ENCODE data around the gene NTF3. TPM values are rescaled to one million over a fixed set of nuclear protein-coding genes. Genes with fewer than 3 reads are reported as not detected.

NTF3 gene
- total RNA-seq, 2 donors from 2014 or later = 1.0 to 1.2 TPM

GRCh38 chr12:5467931-5468330 lies 36.0 kb downstream of the NTF3 start:
- H3K27me3 ChIP-seq (replicated peaks; ENCODE audit: insufficient read depth) = no peaks in the 10 kb centered on the region
- 62% methylated on average over 2 of the region's 2 CpGs for WGBS
- no peaks in the 10 kb centered on the region for H3K36me3 ChIP-seq
- H3K27ac ChIP-seq = no peak overlapping the region
- H3K9me3 ChIP-seq = no peaks in the 10 kb centered on the region
- TF ChIP-seq, protein P1, sequence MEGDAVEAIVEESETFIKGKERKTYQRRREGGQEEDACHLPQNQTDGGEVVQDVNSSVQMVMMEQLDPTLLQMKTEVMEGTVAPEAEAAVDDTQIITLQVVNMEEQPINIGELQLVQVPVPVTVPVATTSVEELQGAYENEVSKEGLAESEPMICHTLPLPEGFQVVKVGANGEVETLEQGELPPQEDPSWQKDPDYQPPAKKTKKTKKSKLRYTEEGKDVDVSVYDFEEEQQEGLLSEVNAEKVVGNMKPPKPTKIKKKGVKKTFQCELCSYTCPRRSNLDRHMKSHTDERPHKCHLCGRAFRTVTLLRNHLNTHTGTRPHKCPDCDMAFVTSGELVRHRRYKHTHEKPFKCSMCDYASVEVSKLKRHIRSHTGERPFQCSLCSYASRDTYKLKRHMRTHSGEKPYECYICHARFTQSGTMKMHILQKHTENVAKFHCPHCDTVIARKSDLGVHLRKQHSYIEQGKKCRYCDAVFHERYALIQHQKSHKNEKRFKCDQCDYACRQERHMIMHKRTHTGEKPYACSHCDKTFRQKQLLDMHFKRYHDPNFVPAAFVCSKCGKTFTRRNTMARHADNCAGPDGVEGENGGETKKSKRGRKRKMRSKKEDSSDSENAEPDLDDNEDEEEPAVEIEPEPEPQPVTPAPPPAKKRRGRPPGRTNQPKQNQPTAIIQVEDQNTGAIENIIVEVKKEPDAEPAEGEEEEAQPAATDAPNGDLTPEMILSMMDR (IDR thresholded peaks at IDR 0.05) = no peak
- no peak for TF ChIP-seq POLR2AphosphoS5 (IDR thresholded peaks at IDR 0.05)
- no peak for TF ChIP-seq POLR2A (IDR thresholded peaks at IDR 0.05)
- DNase-seq (ENCODE audit: low spot score) = no peak
- intact Hi-C loops (cut with DNase I) = no loop called here
- H3K4me3 ChIP-seq = no peak overlapping the region
- H3K4me1 ChIP-seq (replicated peaks) = no peaks in the 10 kb centered on the region

DNA sequence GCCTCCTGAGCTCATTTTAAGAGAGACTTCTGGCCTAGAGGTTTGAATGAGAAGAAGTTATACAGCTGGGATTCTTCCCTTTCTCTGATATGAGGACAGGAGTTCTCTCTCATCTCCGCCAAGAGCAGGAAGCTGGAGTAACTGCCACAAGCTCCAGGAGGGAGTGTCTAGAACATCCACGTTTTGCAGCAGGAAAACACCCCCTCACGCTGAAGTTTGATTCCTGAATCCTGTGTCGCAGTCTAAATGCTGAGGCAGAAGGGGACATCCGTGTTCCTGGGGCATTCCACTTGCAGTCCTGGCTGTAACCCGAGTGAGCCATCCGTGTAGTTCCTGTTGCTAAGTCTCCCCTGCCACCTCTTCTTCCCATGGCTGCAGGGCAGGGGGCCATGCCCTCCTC lies 38.3 kb downstream of the NTF3 start:
- H3K4me3 ChIP-seq = no peak overlapping the region
- H3K27ac ChIP-seq = no peak overlapping the region
- DNase-seq (ENCODE audit: low spot score) = no peak
- no peaks in the 10 kb centered on the region for H3K27me3 ChIP-seq (replicated peaks; ENCODE audit: insufficient read depth)
- H3K36me3 ChIP-seq = no peaks in the 10 kb centered on the region
- no peaks in the 10 kb centered on the region for H3K9me3 ChIP-seq
- TF ChIP-seq POLR2A (IDR thresholded peaks at IDR 0.05) (no peak), POLR2AphosphoS5 (IDR thresholded peaks at IDR 0.05) (no peak)
- TF ChIP-seq, protein P1 (IDR thresholded peaks at IDR 0.05) = no peak
- intact Hi-C loops (cut with DNase I) = no loop called here
- 34% methylated on average over 7 of the region's 7 CpGs for WGBS
- no peaks in the 10 kb centered on the region for H3K4me1 ChIP-seq (replicated peaks)

- no peaks in the 10 kb centered on the region for H3K27me3 ChIP-seq (replicated peaks; ENCODE audit: insufficient read depth)
- H3K4me1 ChIP-seq (replicated peaks) = no peaks in the 10 kb centered on the region
- no peak for DNase-seq (ENCODE audit: low spot score)
- WGBS = 52% methylated on average over 2 of the region's 2 CpGs
- no peak overlapping the region for H3K4me3 ChIP-seq
- no peak overlapping the region for H3K27ac ChIP-seq
- intact Hi-C loops (cut with DNase I) = no loop called here
- no peaks in the 10 kb centered on the region for H3K9me3 ChIP-seq
- H3K36me3 ChIP-seq = no peaks in the 10 kb centered on the region
- TF ChIP-seq, protein P1 (IDR thresholded peaks at IDR 0.05) = no peak
- TF ChIP-seq POLR2AphosphoS5 (IDR thresholded peaks at IDR 0.05) (no peak), POLR2A (IDR thresholded peaks at IDR 0.05) (no peak)
Observed at GRCh38 chr12:5470703-5471102, 38.8 kb downstream of the NTF3 start.

DNA sequence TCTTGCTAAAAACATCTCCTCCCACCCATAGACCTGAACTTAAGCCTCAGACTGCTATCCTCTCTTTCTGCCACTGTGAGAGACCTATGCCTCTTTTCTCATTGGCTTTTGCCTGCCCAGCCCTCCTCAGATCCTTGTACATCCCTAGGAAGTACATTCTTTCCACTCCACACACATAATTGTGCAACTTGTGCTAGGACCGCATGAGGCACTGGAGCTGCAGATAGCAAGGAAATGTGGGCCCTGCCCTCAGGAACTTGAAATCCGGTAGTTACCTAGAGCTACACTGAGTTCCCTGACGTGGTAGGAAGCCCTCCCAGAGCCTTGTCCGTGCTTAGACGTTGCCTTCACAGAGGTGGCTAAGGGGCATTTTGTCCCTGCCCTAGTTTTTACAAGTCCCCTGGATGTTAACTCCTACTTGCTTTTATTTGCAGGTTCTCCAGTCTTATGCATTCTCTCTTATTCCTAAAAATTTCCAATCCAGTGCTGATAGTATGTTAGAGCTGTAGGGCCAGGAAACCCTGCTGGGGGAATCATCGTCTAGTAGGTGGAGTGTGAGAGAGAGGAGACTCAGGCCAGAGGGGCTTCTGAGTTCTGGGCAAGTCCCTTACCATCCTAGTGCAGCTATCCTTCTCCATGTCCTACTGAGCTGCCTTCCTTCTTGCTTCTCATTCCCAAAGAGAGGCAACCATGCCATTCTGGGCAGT lies 41.3 kb downstream of the NTF3 start:
- Histone ChIP-seq H3K4me1 (replicated peaks) (no peaks in the 10 kb centered on the region), H3K4me3 (no peak overlapping the region), H3K27ac (no peak overlapping the region), H3K9me3 (no peaks in the 10 kb centered on the region), H3K27me3 (replicated peaks; ENCODE audit: insufficient read depth) (no peaks in the 10 kb centered on the region), H3K36me3 (no peaks in the 10 kb centered on the region)
- intact Hi-C loops (cut with DNase I) = no loop called here
- no peak for DNase-seq (ENCODE audit: low spot score)
- TF ChIP-seq POLR2A (IDR thresholded peaks at IDR 0.05) (no peak), POLR2AphosphoS5 (IDR thresholded peaks at IDR 0.05) (no peak)
- TF ChIP-seq, protein P1 (IDR thresholded peaks at IDR 0.05) = no peak
- 71% methylated on average over 6 of the region's 6 CpGs for WGBS

- intact Hi-C loops (cut with DNase I) = no loop called here
- 84% methylated on average over 2 of the region's 2 CpGs for WGBS
- TF ChIP-seq POLR2AphosphoS5 (IDR thresholded peaks at IDR 0.05) = no peak
- TF ChIP-seq, protein P1 (IDR thresholded peaks at IDR 0.05) = no peak
- no peak for TF ChIP-seq POLR2A (IDR thresholded peaks at IDR 0.05)
Observed at GRCh38 chr12:5473783-5474116, 41.8 kb downstream of the NTF3 start.

More at GRCh38 chr12:5473783-5474116, 41.8 kb downstream of the NTF3 start:
- no peak for DNase-seq (ENCODE audit: low spot score)
- Histone ChIP-seq H3K27me3 (replicated peaks; ENCODE audit: insufficient read depth) (no peaks in the 10 kb centered on the region), H3K27ac (no peak overlapping the region), H3K36me3 (no peaks in the 10 kb centered on the region), H3K4me3 (no peak overlapping the region), H3K4me1 (replicated peaks) (no peaks in the 10 kb centered on the region), H3K9me3 (no peaks in the 10 kb centered on the region)

Data from prostate gland (tissue), 2 donors.